ENCODE measurements around the gene BRD4. TPM values are rescaled to one million over a fixed set of nuclear protein-coding genes. Genes with fewer than 3 reads are reported as not detected.
A peak's percentile ranks its signal among the peaks of the same experiment; 100 is the strongest.

BRD4 gene
- total and polyA plus RNA-seq, 2 of the 13 experiments (the other 11 are each of a cell fraction or from before 2014, with no cell fraction given) = 10.5 to 11.4 TPM

- TF ChIP-seq HMGXB3 (CRISPR knock-in tag; IDR thresholded peaks at IDR 0.05; ENCODE audit: borderline replicate concordance) (peak; percentile 92), CENPBD1 (CRISPR knock-in tag; IDR thresholded peaks at IDR 0.05; ENCODE audit: borderline replicate concordance, low read depth) (no peak; the same call in 1 of the 2 replicates), SRF (IDR thresholded peaks at IDR 0.05; ENCODE audit: low read depth, low read length) (no peak), ZSCAN22 (CRISPR knock-in tag; IDR thresholded peaks at IDR 0.05) (peak; percentile 25; the same call in 1 of the 2 replicates), RELA (CRISPR knock-in tag; IDR thresholded peaks at IDR 0.05) (no peak), CHD4 (IDR thresholded peaks at IDR 0.05; ENCODE audit: borderline replicate concordance, low read length) (no peak), CENPT (CRISPR knock-in tag; IDR thresholded peaks at IDR 0.05; ENCODE audit: low read depth) (no peak), STAT5B (CRISPR knock-in tag; IDR thresholded peaks at IDR 0.05) (no peak), ATF7-NPFF (CRISPR knock-in tag; IDR thresholded peaks at IDR 0.05; ENCODE audit: low read depth) (no peak; the same call in 1 of the 2 replicates), ZNF580 (CRISPR knock-in tag; IDR thresholded peaks at IDR 0.05; ENCODE audit: borderline replicate concordance, low read depth) (no peak), RERE (CRISPR knock-in tag; IDR thresholded peaks at IDR 0.05; ENCODE audit: low read depth) (no peak), IRF2 (CRISPR knock-in tag; IDR thresholded peaks at IDR 0.05) (peak; percentile 91), FOXK2 (IDR thresholded peaks at IDR 0.05) (no peak), ZFP91 (CRISPR knock-in tag; IDR thresholded peaks at IDR 0.05; ENCODE audit: borderline replicate concordance) (no peak; the same call in 1 of the 2 replicates), ARHGAP35 (CRISPR knock-in tag; IDR thresholded peaks at IDR 0.05; ENCODE audit: borderline replicate concordance) (0 out of 2 replicates have a peak, but pooled peaks have one; percentile 12), RFXAP (CRISPR knock-in tag; IDR thresholded peaks at IDR 0.05; ENCODE audit: borderline replicate concordance) (peak; percentile 89; the same call in 1 of the 2 replicates)
These were observed 47.0 kb upstream of the BRD4 start, which contains the start of gene AKAP8 (continued) for GRCh38 chr19:15379083-15379998.
